ENCODE data around the gene PI4KA. TPM values are rescaled to one million over a fixed set of nuclear protein-coding genes. Genes with fewer than 3 reads are reported as not detected.
"Not testable (repeated sequence)": the region's sequence is repeated elsewhere in the genome, so short reads cannot be mapped to it uniquely, and the experiment has no call there.

PI4KA gene
- total RNA-seq, 5 donors from 2014 or later (not counting 1 experiment from before 2014, with no cell fraction given) = 135 to 187 (median 143) TPM

DNA sequence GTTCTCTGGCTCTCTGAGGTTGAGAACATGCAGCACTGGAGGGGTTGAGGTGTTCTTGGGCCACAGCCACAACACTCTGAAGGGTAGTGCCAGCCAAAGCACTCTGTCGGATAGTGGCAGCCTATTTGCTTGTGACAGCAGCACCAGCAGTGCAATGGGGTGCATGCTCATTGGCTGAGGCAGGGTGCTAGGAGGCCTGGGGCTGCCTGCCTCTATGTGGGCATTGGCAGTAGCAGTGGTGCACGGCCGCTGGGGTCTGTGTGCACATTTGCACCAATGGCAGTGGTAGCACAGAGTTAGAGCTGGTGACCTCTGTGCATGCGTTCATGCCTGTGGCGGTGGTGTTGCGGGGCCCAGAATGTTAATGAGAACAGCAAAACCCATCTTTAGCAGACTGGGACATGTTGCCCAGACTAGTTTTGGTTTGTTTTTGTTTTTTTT lies 25.4 kb downstream of the PI4KA start:
- Mint-ChIP-seq H3K4me1 (peaks cover 11 to 12% (median 11%) of the 10 kb centered on the region in 3 donors), H3K27ac (no peak overlapping the region), H3K27me3 (no peaks in the 10 kb centered on the region), H3K9me3 (no peaks in the 10 kb centered on the region), H3K4me3 (no peak overlapping the region), H3K36me3 (peaks cover 43% of the 10 kb centered on the region)
- DNase-seq = no peak
- no peak overlapping the region for H3K27ac ChIP-seq (ENCODE audit: low read length)
- H3K9me3 ChIP-seq = no peaks in the 10 kb centered on the region
- WGBS (ENCODE audit: insufficient coverage) = 98% methylated on average over 6 of the region's 6 CpGs
- no peak for ATAC-seq (replicated peaks in 1 of 4)
- H3K27me3 ChIP-seq (replicated peaks in 1 of 2; ENCODE audit: control insufficient read depth in 2 of 2, extremely low read depth in 1 of 2, insufficient read depth in 2 of 2, low read length in 1 of 2) = no peaks in the 10 kb centered on the region
- peaks cover 9 to 54% of the 10 kb centered on the region in 2 donors for H3K36me3 ChIP-seq (ENCODE audit: control insufficient read depth in 2 of 2, extremely low read depth in 1 of 2, insufficient read depth in 1 of 2, low read length in 1 of 2)
- H3K4me3 ChIP-seq (ENCODE audit: control insufficient read depth in 1 of 2, extremely low read depth in 1 of 2, low read length in 1 of 2) = no peak overlapping the region
- POLR2A ChIA-PET = no interaction called here
- H3K4me1 ChIP-seq (ENCODE audit: control insufficient read depth in 1 of 2, extremely low read depth in 1 of 2, insufficient read depth in 2 of 2, low read length in 2 of 2) = peaks cover 0 to 6% of the 10 kb centered on the region in 2 experiments
- CTCF ChIA-PET = no interaction called here

DNA sequence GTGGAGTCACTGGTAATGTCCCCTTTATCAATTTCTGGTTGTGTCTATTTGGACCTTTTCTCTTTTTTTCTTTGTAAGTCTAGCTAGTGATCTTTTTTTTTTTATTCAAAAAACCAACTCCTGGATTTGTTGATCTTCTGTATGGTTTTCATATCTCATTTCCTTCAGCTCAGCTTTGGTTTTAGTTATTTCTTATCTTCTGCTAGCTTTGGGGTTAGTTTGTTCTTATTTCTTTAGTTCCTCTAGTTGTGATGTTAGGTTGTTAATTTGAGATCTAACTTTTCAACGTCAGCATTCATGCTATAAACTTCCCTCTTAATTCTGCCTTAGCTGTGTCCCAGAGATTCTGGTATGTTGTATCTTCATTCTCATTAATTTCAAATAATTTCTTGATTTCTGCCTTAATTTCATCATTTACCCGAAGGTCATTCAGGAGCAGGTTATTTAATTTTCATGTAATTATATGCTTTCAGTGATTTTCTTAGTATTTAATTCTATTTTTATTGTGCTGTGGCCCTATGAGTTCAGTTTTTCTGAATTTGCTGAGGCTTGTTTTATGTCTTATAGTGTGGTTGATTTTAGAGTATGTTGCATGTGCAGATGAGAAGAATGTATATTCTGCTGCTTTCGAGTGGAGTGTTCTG lies 29.0 kb downstream of the PI4KA start:
- Mint-ChIP-seq H3K27me3 (no peaks in the 10 kb centered on the region), H3K27ac (no peak overlapping the region), H3K4me3 (no peak overlapping the region), H3K9me3 (no peaks in the 10 kb centered on the region), H3K36me3 (peaks cover 56% of the 10 kb centered on the region), H3K4me1 (peaks cover 0 to 6% (median 1%) of the 10 kb centered on the region in 3 donors)
- DNase-seq (no peak), ATAC-seq (replicated peaks in 1 of 4) (no peak)
- Histone ChIP-seq H3K27ac (ENCODE audit: low read length) (no peak overlapping the region), H3K27me3 (replicated peaks in 1 of 2; ENCODE audit: control insufficient read depth in 2 of 2, extremely low read depth in 1 of 2, insufficient read depth in 2 of 2, low read length in 1 of 2) (no peaks in the 10 kb centered on the region), H3K9me3 (no peaks in the 10 kb centered on the region), H3K36me3 (ENCODE audit: control insufficient read depth in 2 of 2, extremely low read depth in 1 of 2, insufficient read depth in 1 of 2, low read length in 1 of 2) (peaks cover 9 to 62% of the 10 kb centered on the region in 2 donors), H3K4me3 (ENCODE audit: control insufficient read depth in 1 of 2, extremely low read depth in 1 of 2, low read length in 1 of 2) (no peak overlapping the region), H3K4me1 (ENCODE audit: control insufficient read depth in 1 of 2, extremely low read depth in 1 of 2, insufficient read depth in 2 of 2, low read length in 2 of 2) (no peaks in the 10 kb centered on the region)
- CTCF ChIA-PET = no interaction called here
- POLR2A ChIA-PET = no interaction called here
- WGBS (ENCODE audit: insufficient coverage) = no CpG with 5 or more reads among the region's 3 CpGs

DNA sequence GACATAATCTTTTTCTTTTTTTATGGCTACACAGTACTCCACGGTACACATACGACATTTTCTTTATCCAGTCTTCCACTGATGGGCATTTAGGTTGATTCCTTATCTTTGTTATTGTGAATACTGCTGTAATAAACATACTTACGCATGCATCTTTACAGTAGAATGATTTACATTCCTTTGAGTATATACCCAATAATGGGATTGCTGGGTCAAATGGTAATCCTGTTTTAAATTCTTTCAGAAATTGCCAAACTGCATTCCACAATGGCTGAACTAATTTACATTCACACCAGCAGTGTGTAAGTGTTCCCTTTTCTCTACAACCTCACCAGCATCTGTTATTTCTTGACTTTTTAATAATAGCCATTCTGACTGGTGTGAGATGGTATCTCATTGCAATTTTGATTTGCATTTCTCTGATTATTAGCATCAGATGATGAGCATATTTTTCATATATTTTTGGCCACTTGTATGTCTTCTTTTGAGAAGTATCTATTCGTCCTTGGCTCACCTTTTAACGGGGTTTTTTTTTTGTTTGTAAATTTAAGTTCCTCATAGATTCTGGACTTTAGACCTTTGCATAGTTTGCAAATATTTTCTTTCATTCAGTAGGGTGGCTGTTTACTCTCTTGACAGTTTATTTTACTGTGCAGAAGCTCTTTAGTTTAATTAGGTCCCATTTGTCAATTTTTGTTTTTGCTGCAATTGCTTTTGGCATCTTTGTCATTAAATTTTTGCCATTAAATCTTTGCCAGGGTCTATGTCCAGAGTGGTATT lies 32.0 kb downstream of the PI4KA start:
- H3K27ac Mint-ChIP-seq; H3K9me3 Mint-ChIP-seq; H3K27ac ChIP-seq (ENCODE audit: low read length); H3K27me3 ChIP-seq (replicated peaks in 1 of 2; ENCODE audit: control insufficient read depth in 2 of 2, extremely low read depth in 1 of 2, insufficient read depth in 2 of 2, low read length in 1 of 2); DNase-seq; H3K4me1 ChIP-seq (ENCODE audit: control insufficient read depth in 1 of 2, extremely low read depth in 1 of 2, insufficient read depth in 2 of 2, low read length in 2 of 2); H3K9me3 ChIP-seq; CTCF ChIA-PET; H3K4me3 Mint-ChIP-seq; H3K4me3 ChIP-seq (ENCODE audit: control insufficient read depth in 1 of 2, extremely low read depth in 1 of 2, low read length in 1 of 2); ATAC-seq (replicated peaks in 1 of 4); POLR2A ChIA-PET; H3K4me1 Mint-ChIP-seq; H3K27me3 Mint-ChIP-seq: not testable (repeated sequence)
- H3K36me3 Mint-ChIP-seq = peaks cover 48% of the 10 kb centered on the region
- peaks cover 4 to 60% of the 10 kb centered on the region in 2 donors for H3K36me3 ChIP-seq (ENCODE audit: control insufficient read depth in 2 of 2, extremely low read depth in 1 of 2, insufficient read depth in 1 of 2, low read length in 1 of 2)
- WGBS (ENCODE audit: insufficient coverage) = no CpG with 5 or more reads among the region's 5 CpGs

- ChIA-PET CTCF (interaction anchor here in 1 of 2 donors (0.6 kb wide), 1 partner anchor 1429 kb away, joined by 5 read pairs; no protein-coding TSS in a partner anchor), POLR2A (no interaction called here)
- Histone ChIP-seq H3K27ac (ENCODE audit: low read length) (no peak overlapping the region), H3K27me3 (replicated peaks in 1 of 2; ENCODE audit: control insufficient read depth in 2 of 2, extremely low read depth in 1 of 2, insufficient read depth in 2 of 2, low read length in 1 of 2) (no peaks in the 10 kb centered on the region), H3K4me3 (ENCODE audit: control insufficient read depth in 1 of 2, extremely low read depth in 1 of 2, low read length in 1 of 2) (no peak overlapping the region), H3K36me3 (ENCODE audit: control insufficient read depth in 2 of 2, extremely low read depth in 1 of 2, insufficient read depth in 1 of 2, low read length in 1 of 2) (peaks cover 4 to 53% of the 10 kb centered on the region in 2 donors), H3K9me3 (no peaks in the 10 kb centered on the region), H3K4me1 (ENCODE audit: control insufficient read depth in 1 of 2, extremely low read depth in 1 of 2, insufficient read depth in 2 of 2, low read length in 2 of 2) (no peaks in the 10 kb centered on the region)
- no peaks in the 10 kb centered on the region for H3K4me1 Mint-ChIP-seq
- WGBS (ENCODE audit: insufficient coverage) = 90% methylated on average over 2 of the region's 6 CpGs
- ATAC-seq (replicated peaks in 1 of 4) = no peak
- H3K27me3 Mint-ChIP-seq = no peaks in the 10 kb centered on the region
- H3K27ac Mint-ChIP-seq = no peak overlapping the region
- no peaks in the 10 kb centered on the region for H3K9me3 Mint-ChIP-seq
- no peak overlapping the region for H3K4me3 Mint-ChIP-seq
- H3K36me3 Mint-ChIP-seq = peaks cover 45% of the 10 kb centered on the region
- DNase-seq = no peak
Observed at GRCh38 chr22:20825624-20826023, 33.0 kb downstream of the PI4KA start.

GRCh38 chr22:20825216-20825615 lies 33.4 kb downstream of the PI4KA start:
- H3K9me3 Mint-ChIP-seq; H3K27ac Mint-ChIP-seq; H3K9me3 ChIP-seq; H3K4me1 Mint-ChIP-seq; H3K27me3 ChIP-seq (replicated peaks in 1 of 2; ENCODE audit: control insufficient read depth in 2 of 2, extremely low read depth in 1 of 2, insufficient read depth in 2 of 2, low read length in 1 of 2); H3K4me3 Mint-ChIP-seq; H3K4me3 ChIP-seq (ENCODE audit: control insufficient read depth in 1 of 2, extremely low read depth in 1 of 2, low read length in 1 of 2); H3K27me3 Mint-ChIP-seq; POLR2A ChIA-PET; ATAC-seq (replicated peaks in 1 of 4); DNase-seq; H3K27ac ChIP-seq (ENCODE audit: low read length); H3K4me1 ChIP-seq (ENCODE audit: control insufficient read depth in 1 of 2, extremely low read depth in 1 of 2, insufficient read depth in 2 of 2, low read length in 2 of 2): not testable (repeated sequence)
- H3K36me3 Mint-ChIP-seq = peaks cover 43% of the 10 kb centered on the region
- H3K36me3 ChIP-seq (ENCODE audit: control insufficient read depth in 2 of 2, extremely low read depth in 1 of 2, insufficient read depth in 1 of 2, low read length in 1 of 2) = peaks cover under 1 to 53% of the 10 kb centered on the region in 2 donors
- CTCF ChIA-PET = interaction anchor here in 1 of 2 donors (0.6 kb wide), 1 partner anchor 1429 kb away, joined by 5 read pairs; no protein-coding TSS in a partner anchor
- WGBS (ENCODE audit: insufficient coverage) = 100% methylated on average over 1 of the region's 4 CpGs

- DNase-seq (no peak), ATAC-seq (replicated peaks in 1 of 4) (no peak)
- Histone ChIP-seq H3K4me3 (ENCODE audit: control insufficient read depth in 1 of 2, extremely low read depth in 1 of 2, low read length in 1 of 2) (no peak overlapping the region), H3K27ac (ENCODE audit: low read length) (no peak overlapping the region), H3K27me3 (replicated peaks in 1 of 2; ENCODE audit: control insufficient read depth in 2 of 2, extremely low read depth in 1 of 2, insufficient read depth in 2 of 2, low read length in 1 of 2) (no peaks in the 10 kb centered on the region), H3K36me3 (ENCODE audit: control insufficient read depth in 2 of 2, extremely low read depth in 1 of 2, insufficient read depth in 1 of 2, low read length in 1 of 2) (peaks cover 0 to 56% of the 10 kb centered on the region in 2 donors), H3K4me1 (ENCODE audit: control insufficient read depth in 1 of 2, extremely low read depth in 1 of 2, insufficient read depth in 2 of 2, low read length in 2 of 2) (no peaks in the 10 kb centered on the region), H3K9me3 (no peaks in the 10 kb centered on the region)
- H3K4me3 Mint-ChIP-seq = no peak overlapping the region
- no peaks in the 10 kb centered on the region for H3K4me1 Mint-ChIP-seq
- WGBS (ENCODE audit: insufficient coverage) = no CpG with 5 or more reads among the region's 1 CpG
- ChIA-PET CTCF (no interaction called here), POLR2A (no interaction called here)
- no peaks in the 10 kb centered on the region for H3K27me3 Mint-ChIP-seq
- no peaks in the 10 kb centered on the region for H3K9me3 Mint-ChIP-seq
- H3K27ac Mint-ChIP-seq = no peak overlapping the region
- peaks cover 35% of the 10 kb centered on the region for H3K36me3 Mint-ChIP-seq
Observed at GRCh38 chr22:20823264-20823663, 35.3 kb downstream of the PI4KA start.
